Mucosa of gallbladder (tissue), 1 donor: ENCODE data around the gene SPG7. TPM values are rescaled to one million over a fixed set of nuclear protein-coding genes. Genes with fewer than 3 reads are reported as not detected.

Experiments used
- DNase-seq: peaks from one replicate; pipeline ENCODE4 v3.0.0-alpha.2; 2020; ENCODE audit warnings: low spot score
- total RNA-seq: library from RNA; stranded (reverse); gene quantifications from one replicate; pipeline ENCODE4 v1.2.1, GENCODE V29; 2021
- donor health status: DM: no; HTN: no; CAD: no.

SPG7 gene
- total RNA-seq, 1 donor from 2014 or later: 106 TPM

- DNase-seq: no peak
Measured at GRCh38 chr16:89485701-89486246, 22.4 kb upstream of the SPG7 start.

DNA sequence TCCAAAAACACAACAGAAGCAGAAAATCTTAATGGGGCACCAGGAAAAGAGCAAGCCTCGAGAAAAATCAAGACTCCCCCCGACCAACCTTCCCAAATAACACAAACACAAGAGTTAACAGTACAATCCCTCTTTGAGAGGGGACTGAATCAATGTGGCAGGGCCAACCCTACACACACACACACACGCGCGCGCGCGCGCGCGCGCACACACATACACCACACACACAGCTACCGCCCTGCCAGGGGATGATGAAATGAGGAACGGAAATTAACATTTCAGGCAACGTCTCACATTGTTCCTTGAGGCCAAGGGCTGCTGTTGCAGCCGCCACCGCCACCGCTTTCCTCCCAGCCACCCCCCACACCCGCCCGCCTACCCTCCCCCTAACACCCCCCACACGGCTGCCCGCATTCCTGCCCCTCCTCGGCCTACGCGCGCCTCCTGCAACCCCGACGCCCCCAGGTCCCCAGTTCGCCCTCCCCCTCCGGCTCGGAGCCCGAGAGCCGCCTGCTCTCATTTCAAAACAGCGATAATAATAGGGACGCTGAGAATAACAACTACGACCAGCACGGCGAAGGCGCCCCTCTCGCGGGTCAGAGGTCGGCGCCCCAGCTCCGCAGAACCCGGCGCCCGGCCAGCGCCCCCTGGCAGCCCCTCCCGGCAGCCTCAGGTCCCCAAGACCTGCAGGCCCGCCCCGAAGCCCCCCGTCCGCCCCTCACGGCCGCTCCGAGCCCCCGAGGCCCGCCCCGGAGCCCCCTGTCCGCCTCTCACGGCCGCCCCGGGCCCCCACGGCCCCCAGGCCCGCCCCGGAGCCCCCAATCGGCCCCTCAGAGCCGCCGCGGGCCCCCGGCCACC, 18.9 kb upstream of the SPG7 start:
- peak; percentile 89 for DNase-seq

GRCh38 chr16:89489898-89490438, 18.2 kb upstream of the SPG7 start:
- DNase-seq: no peak

DNA sequence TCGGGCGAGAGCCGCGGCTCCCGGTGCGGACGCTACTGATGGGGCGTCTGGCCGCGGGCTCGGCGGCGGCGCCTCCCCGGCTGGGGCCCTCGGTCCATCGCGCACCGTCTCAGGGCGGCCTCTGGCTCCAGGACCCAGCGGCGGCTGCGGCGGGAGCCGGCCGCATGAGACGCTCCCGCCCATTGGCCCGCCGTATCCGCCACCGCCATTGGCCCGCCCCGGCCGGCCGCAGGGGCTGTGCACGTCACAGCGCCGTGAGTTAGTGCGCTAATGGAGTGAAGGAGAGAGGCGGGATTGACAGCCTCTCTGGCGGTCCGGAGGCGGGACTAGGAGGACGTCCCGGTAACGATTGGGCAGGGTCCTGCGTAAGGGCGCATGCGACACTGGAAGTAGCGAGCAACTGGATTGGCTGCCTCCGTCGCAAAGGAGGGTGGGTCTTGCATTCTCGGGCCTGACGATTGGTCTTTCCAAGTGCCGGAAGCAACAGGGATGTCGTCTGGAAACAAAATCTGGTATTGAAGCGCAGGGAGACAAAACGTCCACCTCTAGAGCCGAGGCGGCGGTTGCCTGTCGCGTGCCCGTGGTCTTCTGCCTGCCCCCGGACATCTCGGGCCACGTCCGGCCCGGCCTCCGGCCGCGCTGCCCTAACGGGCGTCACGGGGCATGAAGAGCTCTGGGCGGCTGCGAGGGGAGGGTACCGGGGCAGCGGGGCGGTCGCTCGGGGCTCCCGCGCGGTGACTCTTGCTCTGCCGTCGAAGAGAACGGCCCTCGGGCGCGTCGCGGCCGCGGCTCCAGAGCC, 17.6 kb upstream of the SPG7 start, which contains the start of gene ANKRD11:
ANKRD11 (minus strand) TSS at position 123 of the 799 bp plus-strand sequence. CDS start 173,542 bp downstream, outside the sequence.
- peak; percentile 99 for DNase-seq

- no peak for DNase-seq
Measured at GRCh38 chr16:89491238-89491869, 16.8 kb upstream of the SPG7 start.

- DNase-seq: no peak
Measured at GRCh38 chr16:89491974-89492687, 16.1 kb upstream of the SPG7 start.

DNA sequence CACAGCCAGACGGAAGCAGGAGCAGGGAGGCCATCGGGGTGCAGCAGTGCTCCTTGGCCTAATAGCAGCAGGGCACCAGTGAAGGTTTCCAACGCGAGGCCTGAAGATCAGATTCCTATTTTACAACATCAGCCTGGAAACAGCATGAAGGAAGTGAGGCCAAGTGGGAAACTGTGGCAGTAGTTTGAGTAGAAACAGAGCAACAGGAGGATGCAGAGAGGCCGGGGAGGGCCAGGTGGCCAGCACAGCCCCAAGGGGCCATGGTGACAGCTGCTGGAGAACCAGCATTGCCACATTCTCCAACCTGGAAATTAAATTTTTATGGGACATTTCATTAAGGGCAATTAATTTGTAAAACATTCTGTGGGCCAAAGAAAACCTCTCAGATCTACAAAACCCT, 14.4 kb upstream of the SPG7 start:
- DNase-seq: no peak

DNA sequence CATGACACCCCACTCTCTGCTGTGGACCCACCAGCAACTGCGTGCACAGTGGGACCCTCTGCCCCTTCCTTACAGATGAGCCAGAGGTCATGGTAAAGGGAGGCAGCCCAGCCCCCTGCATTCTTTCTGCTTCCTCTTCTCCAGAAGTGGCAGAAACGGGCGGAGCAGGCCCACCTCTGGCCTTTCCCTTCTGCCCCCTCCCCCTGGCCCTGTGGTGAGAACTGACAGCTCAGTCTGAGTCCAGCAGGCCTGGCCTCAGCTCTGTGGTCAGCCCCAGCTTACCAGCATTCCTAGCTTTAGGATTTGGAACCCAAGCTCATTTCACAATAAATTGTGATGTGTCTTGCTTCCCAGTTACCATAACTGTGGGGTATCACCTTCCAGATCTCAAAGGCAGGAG, 13.1 kb upstream of the SPG7 start:
- DNase-seq: no peak

DNA sequence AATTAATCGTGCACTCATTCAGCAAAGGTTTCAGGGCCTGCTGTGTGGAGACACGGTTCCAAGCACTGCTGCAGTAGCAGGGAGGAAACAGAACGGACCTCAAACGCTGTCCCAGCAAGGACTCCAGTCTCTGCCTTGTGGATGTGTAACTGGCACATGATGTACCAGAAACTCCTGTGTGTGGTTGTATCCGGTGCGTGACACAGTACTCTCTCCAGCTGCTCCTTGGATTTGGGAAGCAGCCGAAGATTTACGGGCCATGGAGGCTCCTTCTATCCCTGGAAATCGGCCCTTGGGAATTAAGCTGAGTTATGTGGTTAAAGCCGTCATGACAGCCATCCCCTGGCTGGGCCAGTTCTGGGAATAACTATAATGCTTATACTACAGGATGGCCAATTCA, 9.4 kb upstream of the SPG7 start:
- DNase-seq: no peak

DNA sequence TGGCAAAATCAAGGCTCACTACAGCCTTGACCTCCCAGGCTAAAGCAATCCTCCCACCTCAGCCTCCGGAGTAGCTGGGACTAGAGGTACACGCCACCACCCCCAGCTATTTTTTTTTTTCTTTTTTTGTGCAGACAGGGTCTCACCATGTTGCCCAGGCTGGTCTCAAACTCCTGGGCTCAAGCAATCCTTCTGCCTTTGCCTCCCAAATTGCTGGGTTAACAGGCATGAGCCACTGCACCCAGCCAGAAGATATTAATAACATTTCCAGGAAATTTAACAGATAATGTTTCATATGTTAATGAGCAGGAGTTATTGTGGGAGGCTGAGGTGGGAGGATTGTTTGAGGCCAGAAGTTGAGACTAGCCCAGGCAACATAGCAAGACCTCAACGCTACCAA, 8.4 kb upstream of the SPG7 start:
- no peak for DNase-seq

GRCh38 chr16:89502081-89502843, 5.9 kb upstream of the SPG7 start:
- DNase-seq: peak; percentile 79

GRCh38 chr16:89504091-89504490, 4.1 kb upstream of the SPG7 start:
- no peak for DNase-seq

DNA sequence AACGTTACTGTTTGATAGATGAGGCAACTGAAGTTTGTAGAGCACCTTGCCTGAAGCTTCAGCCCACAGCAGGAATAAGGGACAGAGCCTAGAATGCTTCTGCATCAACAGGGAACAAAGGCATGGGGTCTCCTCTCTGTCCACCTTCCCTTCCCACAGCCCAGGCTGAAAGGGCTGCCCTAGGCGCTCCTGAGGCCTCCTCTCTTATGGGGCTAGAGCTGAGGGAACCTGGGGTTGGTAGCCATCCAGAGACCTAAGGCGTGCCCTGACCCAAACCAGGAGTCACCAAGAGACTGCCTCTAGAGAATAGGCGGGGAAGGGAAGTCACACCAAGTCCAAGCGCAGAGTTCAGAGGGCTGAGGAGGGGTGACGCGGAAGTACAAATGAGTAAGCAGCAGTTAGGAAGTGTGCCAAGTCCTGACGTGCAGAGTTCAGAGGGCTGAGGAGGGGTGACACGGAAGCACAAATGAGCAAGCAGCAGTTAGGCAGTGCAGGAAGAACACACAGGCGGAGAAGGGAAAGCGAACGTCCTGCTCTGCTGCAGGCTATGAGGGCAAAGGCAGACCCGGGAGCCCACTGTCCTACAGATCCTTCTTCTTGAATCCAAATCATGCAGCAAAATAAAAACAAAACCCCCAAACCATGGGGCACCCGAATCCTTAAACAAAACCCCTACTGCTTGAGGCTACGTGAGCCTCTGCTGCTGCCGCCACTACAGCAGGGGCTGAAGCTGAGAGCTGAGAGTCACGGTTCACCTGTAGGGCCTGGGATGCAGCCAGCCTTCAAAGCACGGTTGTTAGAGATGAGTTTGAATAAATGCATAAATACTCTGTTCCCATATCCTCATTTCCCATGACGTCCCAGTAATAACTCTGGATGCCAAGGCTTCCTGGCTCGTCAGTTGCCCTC, 2.7 kb upstream of the SPG7 start:
- peak; percentile 94 for DNase-seq

- no peak for DNase-seq
Measured at GRCh38 chr16:89506113-89506504, 2.1 kb upstream of the SPG7 start.

DNA sequence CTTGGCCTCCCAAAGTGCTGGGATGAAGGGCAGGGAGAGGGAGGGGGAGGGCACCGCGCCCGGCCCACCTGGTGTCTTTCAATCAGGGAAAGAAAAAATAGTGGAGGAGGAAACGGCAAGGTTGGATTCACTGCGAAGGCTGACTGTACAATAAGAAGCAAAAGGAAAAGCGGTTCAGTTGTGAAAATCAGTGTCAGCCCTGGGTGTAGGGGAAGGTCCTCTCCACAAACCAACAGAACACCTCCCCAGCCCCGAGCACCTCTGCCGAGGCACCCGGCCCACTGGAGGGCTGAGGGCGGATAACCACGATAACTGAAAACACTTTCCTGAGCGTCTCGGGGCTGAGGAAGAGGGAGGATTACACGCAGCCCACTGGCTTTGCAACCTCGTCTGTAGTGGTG, 1.4 kb upstream of the SPG7 start:
- no peak for DNase-seq

GRCh38 chr16:89507214-89507833, 879 bp upstream of the SPG7 start:
- no peak for DNase-seq

GRCh38 chr16:89510526-89510925, 2.3 kb downstream of the SPG7 start:
- no peak for DNase-seq

DNA sequence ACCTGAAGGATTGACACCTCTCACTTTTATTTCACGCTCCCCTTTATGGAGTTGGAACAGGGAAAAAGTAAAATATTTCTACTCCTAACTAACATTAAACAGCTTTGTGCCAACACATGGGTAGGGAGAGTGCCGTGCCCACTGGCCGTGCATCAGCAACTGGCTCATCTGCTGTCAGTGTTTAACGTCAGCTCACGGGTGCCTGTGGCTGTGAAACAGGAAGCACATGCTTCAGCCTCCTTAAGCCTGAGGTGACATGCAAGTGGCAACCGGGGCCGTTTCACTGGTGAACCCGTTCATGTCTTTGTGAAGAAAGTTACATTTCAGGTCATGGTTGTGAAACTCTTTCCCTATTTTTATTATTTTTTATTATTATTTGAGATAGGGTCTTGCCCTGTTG, 3.2 kb downstream of the SPG7 start:
- DNase-seq: no peak

GRCh38 chr16:89512453-89512852, 4.2 kb downstream of the SPG7 start:
- DNase-seq: no peak
